Measurements from ENCODE around the gene NOP9. TPM values are rescaled to one million over a fixed set of nuclear protein-coding genes. Genes with fewer than 3 reads are reported as not detected.

Gene NOP9
- total RNA-seq, 1 experiment from 2014 or later: 25.3 TPM

GRCh38 chr14:24310646-24311604, 11.3 kb downstream of the NOP9 start, which contains the start of gene LTB4R:
Gene LTB4R, plus strand, starts transcription at chr14:24311502. Its CDS starts 4,150 bp downstream, at chr14:24315652.
- BruUV-seq (replicated peaks): no TSS peak
- H3K9me3 ChIP-seq (ENCODE audit: control insufficient read depth, insufficient read depth, low read depth, low read length): no peaks in the 10 kb centered on the region
- no peaks in the 10 kb centered on the region for H3K36me3 ChIP-seq (ENCODE audit: control insufficient read depth, insufficient read depth, low read length)
- intact Hi-C loops (cut with micrococcal nuclease; ENCODE audit: unreplicated experiment) (no loop called here), in situ Hi-C loops (cut with HindIII; ENCODE audit: low pct_unique_long_range_greater_than_20kb, low sequenced_read_pairs) (no loop called here)
- DNase-seq (ENCODE audit: low read depth, low spot score) (no peak), ATAC-seq (no peak)
- H3K27me3 ChIP-seq (ENCODE audit: control insufficient read depth, insufficient read depth, low read length): no peaks in the 10 kb centered on the region
- H3K27ac ChIP-seq (ENCODE audit: low read length): no peak within 1 kb of the TSS
- no peak within 1 kb of the TSS for H3K4me3 ChIP-seq (ENCODE audit: low read depth in 2 of 2, low read length in 2 of 2)
- POLR2A ChIA-PET: interaction anchor here (0.5 kb wide), 1 partner anchor 70 kb away, joined by 3 read pairs; no protein-coding TSS in a partner anchor
- H3K4me1 ChIP-seq (ENCODE audit: control insufficient read depth, insufficient read depth, low read length): no peaks in the 10 kb centered on the region
- no peak for TF ChIP-seq REST (IDR thresholded peaks at IDR 0.05; ENCODE audit: insufficient read depth in 1 of 2, low read depth in 2 of 2, low read length in 1 of 2)
- TF ChIP-seq CTCF (IDR thresholded peaks at IDR 0.05): no peak
- no peak for TF ChIP-seq POLR2AphosphoS5 (IDR thresholded peaks at IDR 0.05; ENCODE audit: low read depth, low read length)
- CTCF ChIA-PET: no interaction called here

- H3K36me3 ChIP-seq (ENCODE audit: control insufficient read depth, insufficient read depth, low read length): no peaks in the 10 kb centered on the region
- CTCF ChIA-PET: no interaction called here
- no peaks in the 10 kb centered on the region for H3K9me3 ChIP-seq (ENCODE audit: control insufficient read depth, insufficient read depth, low read depth, low read length)
- ATAC-seq (no peak), DNase-seq (ENCODE audit: low read depth, low spot score) (no peak)
- POLR2A ChIA-PET: interaction anchor here (0.5 kb wide), 1 partner anchor 71 kb away, joined by 3 read pairs; no protein-coding TSS in a partner anchor
- intact Hi-C loops (cut with micrococcal nuclease; ENCODE audit: unreplicated experiment): no loop called here
- no TSS peak for BruUV-seq (replicated peaks)
- no peaks in the 10 kb centered on the region for H3K27me3 ChIP-seq (ENCODE audit: control insufficient read depth, insufficient read depth, low read length)
- in situ Hi-C loops (cut with HindIII; ENCODE audit: low pct_unique_long_range_greater_than_20kb, low sequenced_read_pairs): no loop called here
- H3K4me1 ChIP-seq (ENCODE audit: control insufficient read depth, insufficient read depth, low read length): no peaks in the 10 kb centered on the region
- TF ChIP-seq SIN3A (IDR thresholded peaks at IDR 0.05; ENCODE audit: borderline replicate concordance, insufficient read depth, low read depth, low read length) (no peak), TCF7L2 (IDR thresholded peaks at IDR 0.05; ENCODE audit: low read depth, low read length) (no peak), CTCF (IDR thresholded peaks at IDR 0.05) (no peak), POLR2AphosphoS5 (IDR thresholded peaks at IDR 0.05; ENCODE audit: low read depth, low read length) (no peak), REST (IDR thresholded peaks at IDR 0.05; ENCODE audit: insufficient read depth in 1 of 2, low read depth in 2 of 2, low read length in 1 of 2) (no peak)
- no peak overlapping the region for H3K27ac ChIP-seq (ENCODE audit: low read length)
- H3K4me3 ChIP-seq (ENCODE audit: low read depth in 2 of 2, low read length in 2 of 2): no peak overlapping the region
Observed at GRCh38 chr14:24311837-24312615, 12.4 kb downstream of the NOP9 start.
